ENCODE data around the gene CT83.

CT83 gene, protein sequence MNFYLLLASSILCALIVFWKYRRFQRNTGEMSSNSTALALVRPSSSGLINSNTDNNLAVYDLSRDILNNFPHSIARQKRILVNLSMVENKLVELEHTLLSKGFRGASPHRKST

DNA sequence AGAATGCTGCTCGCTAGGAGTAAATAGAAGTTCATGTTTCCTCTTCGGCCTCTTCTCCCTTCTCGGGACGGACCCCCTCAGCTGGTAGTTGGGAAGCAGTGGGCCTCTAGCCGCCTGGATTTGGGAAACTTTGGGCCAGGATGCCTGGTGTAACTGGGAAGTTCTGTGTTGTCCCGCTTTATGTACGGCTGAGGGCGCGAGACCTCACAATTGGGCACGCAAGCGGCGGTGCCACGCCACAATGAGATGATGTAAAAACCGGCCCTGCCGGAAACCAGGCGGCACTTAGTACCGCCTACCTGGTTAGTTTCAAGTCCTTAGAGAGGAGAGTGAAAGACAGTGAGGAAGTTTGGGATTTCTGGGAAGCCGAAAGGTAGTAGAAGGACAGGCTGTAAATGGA is at the start of gene CT83:
Gene CT83, minus strand, starts transcription at position 155 of the 400 bp plus-strand sequence. Its CDS starts 120 bp downstream, at position 35.
- DNase-seq (ENCODE audit: low read depth): no peak

DNA sequence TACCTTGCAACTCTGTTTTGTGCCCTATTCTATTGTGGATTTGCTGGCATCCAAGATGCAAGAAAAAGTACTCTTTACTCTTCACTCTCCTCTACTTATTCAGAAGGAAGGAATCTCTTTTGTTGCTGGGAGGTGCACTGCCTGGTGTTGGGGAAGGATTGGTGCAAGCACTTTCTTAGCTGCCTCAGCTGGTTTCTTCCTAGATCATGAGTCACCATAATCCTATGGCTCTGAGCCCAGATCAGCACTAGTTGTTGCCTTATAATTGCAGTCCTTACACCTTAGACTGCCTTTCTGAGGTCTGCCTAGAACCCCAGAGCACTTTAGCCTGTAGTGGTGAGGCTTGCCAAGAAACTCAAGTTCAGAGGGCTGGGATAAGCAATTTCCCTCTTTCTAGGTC is 37.0 kb upstream of the CT83 start:
- DNase-seq (ENCODE audit: low read depth): no peak

DNA sequence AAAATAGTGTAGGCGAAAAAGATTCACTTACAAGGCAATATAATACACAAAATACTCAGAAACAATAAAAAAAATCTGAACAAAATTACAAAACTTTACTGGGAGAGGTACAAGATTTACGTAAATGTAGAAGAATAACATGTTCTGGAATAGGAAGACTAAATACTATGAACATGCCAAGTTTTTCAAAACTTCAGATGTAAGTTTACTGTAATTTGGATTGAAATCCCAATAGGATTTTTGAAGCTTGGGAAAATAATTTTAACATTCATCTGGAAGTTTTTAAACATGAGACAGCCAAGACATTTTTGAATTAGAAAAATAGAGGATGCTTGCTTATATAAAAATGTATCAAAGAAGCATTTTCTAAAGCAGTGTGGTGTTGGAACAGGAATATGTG is 30.5 kb upstream of the CT83 start:
- no peak for DNase-seq (ENCODE audit: low read depth)

DNA sequence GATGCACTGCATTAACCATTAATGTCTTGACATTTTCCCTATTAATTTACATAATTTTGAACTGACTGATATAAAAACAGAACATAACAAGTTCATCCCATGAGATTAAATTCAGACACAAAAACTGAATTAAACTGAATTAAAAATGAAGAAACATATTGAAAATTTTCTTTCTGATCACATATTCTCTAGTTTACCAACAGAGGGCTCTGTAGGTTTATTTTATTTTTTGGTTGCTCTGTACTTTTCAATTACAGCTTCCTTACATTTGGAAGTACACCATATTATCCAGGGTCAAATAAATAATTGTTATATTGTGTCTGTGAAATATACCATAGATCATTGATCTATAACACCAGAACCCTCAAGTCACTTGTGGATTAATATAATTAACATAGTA is 27.3 kb upstream of the CT83 start:
- no peak for DNase-seq (ENCODE audit: low read depth)

DNA sequence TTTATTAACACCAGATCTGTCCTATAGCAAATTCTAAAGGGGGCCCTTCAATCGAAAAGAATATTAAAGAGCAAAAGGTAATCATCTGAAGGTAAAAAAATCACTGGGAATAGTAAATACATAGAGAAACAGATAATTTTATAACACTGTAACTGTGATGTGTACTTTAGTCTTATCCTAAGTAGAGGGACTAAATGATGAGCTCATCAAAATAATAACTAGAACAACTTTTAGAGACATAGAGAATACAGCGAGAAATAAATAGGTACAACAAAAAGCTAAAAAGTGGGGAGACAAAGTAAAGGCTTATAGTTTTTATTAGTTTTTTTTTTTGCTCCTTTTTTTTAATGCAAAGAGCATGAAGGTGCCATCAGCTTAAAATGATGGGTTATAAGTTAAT is 17.3 kb upstream of the CT83 start:
- no peak for DNase-seq (ENCODE audit: low read depth)

DNA sequence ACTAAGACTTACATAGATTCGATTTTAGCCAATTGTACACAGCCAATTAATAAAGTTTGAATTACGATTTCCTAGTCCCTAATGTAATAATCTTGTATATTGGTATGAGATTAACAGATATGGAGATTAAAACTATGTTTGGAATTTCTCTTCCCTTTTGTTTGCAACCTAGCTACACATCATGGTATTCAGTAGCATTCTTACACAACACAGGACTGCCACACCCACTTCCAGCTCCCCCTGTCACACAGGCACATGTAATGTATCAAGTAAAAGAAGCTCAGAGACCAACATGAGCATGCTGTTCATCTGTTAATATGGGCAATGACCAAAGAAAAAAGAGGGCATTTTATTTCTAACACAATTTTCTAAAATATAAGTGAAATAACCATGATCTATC is 13.6 kb downstream of the CT83 start:
- DNase-seq (ENCODE audit: low read depth): no peak

DNA sequence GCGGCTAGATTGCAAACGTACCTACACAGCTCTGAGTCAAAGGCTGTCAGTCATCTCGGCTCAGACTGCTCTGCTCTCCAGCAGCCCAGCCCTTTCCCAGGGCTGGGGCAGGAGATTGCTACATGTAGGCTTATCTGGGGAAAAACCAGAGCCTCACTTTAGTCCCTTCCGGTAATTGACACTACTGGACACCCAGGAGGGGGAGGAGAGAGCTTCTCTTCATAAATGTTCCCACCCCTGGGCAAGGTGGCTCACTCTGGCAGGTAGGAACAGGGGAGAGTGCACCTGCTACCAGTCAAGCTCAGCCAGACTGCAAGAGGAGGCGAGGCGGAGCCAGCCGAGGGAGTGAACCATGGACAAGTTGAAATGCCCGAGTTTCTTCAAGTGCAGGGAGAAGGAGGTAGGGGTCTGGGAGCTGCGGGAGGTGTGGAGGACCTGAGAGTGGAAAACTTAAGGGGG is 26.4 kb downstream of the CT83 start, which contains the start of gene SLC6A14:
Gene SLC6A14, plus strand, starts transcription at position 249 of the 459 bp plus-strand sequence. Its CDS starts 104 bp downstream, at position 353.
- DNase-seq (ENCODE audit: low read depth): no peak

DNA sequence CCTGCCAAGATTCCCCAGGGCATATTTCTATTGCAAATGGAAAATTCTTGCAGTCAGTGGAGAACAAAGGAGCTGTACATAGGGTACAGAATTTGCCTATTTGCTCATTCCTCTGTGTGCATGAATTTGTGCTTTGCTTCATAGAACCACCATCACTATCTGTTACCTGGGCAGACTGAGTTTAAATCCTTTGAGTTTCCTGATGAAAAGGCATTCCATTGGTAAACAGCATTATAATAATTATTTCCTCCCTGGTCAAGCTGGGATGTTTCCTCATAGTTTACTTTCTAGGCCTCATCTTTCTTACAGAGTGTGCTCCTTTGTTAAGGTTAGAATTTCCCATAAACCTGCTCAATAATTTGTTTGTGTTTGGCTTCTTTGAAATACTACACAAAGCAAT is 27.2 kb downstream of the CT83 start:
- DNase-seq (ENCODE audit: low read depth): no peak

DNA sequence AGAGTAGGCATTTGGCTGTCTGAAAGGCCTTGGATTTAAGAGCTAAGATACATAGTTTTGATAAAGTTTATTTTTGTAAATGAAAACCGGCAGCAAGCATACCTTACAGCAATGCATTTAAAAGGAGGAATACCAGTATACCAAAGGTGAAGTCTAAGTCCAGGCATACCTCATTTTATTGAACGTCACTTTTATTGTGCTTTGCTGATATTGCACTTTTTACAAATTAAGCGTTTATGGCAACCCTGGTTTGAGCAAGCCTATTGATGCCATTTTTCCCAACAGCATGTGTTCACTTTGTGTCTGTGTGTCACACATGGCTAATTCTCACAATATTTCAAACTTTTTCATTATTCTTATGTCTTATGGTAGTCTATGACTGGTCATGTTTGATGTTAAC is 34.8 kb downstream of the CT83 start:
- DNase-seq (ENCODE audit: low read depth): no peak

DNA sequence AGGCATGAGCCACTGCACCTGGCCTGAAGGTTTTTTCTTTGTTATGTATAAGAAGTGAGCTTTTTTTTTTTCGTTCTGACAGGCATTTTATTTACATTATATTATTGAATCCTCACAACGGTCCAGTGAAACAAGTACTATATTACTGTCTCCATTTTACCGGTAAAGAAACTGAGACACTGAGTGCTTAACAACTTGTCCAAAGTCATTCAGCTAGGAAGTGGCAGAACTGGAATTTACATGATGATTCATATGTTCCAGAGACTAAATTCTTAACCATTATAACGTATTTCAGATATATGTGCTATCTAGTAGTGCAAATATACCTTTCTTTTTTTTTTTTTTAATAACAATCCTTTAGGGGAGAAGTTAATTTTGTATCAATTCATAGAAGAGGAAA is 44.8 kb downstream of the CT83 start:
- DNase-seq (ENCODE audit: low read depth): no peak

DNA sequence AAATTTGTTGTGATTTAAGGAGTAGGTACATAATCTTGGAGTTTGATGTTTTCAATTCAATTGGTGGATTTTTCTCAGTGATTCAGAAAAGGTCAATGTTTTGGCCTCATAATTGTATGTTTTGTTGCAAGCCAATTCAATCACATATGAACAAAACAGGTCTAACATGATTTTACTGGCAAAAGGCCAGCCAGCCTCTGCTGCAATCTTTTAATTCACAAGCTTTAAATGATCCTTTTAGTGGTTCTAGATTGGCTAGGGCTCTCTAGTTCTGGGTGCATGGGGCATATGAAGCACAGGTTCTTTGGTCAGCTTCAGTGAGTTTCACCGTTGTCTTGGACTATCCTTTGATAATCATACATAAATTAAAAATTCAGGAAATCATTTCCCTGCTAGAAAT is 45.6 kb downstream of the CT83 start:
- DNase-seq (ENCODE audit: low read depth): no peak

DNA sequence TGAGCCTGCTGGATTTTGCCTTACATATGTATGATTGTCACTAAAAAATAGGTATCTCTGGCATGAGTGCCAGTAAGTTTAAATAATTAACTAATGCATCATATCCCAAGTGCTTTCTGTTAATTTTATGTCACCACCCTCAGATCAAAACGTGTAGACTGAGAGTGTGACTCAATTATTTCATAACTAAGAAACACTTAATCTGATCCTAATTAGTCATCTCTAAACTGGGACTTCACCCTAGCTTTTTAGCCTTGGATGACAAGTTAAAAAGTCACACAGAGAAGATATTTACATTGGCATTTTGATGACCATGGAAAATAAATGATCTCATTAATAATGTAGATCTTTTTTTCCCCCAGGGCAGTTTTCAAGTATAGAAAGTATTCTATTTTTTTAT is 49.5 kb downstream of the CT83 start:
- DNase-seq (ENCODE audit: low read depth): no peak

Measured in stimulated activated CD8-positive, alpha-beta memory T cell treated with anti-CD3 and anti-CD28 coated beads, Interleukin-15, amount 100 ng/mL, for 1 hour (primary cell).